Suprapubic skin (tissue), 4 donors: Measurements from ENCODE around the gene NEDD9.

Experiments
- CTCF ChIP-seq, 2 donors: fragments of 200-600 bp in 1 of 2; fragments of 450-650 bp in 1 of 2; sonication (generic) in 1 of 2; IDR thresholded peaks; one replicate each; pipeline ENCODE4 v1.5.1; 2016 to 2019; ENCODE audit warnings: antibody characterized with exemption in 2 of 2, mild to moderate bottlenecking in 1 of 2, moderate library complexity in 1 of 2
- EP300 ChIP-seq: sonication (generic); formaldehyde crosslinking; IDR thresholded peaks from one replicate; pipeline ENCODE4 v1.6.1; 2017; ENCODE audit warnings: antibody characterized with exemption
- POLR2A ChIP-seq, 2 donors: fragments of 450-650 bp; IDR thresholded peaks; one replicate each; pipeline ENCODE4 v1.6.1; 2017; ENCODE audit warnings: antibody characterized with exemption in 2 of 2, mild to moderate bottlenecking in 2 of 2, moderate library complexity in 2 of 2
- POLR2AphosphoS5 ChIP-seq, 3 donors: sonication (generic); formaldehyde crosslinking; IDR thresholded peaks; one replicate each; pipeline ENCODE4 v1.6.1; 2017; ENCODE audit warnings: antibody characterized with exemption in 3 of 3

GRCh38 chr6:11189865-11190624, 42.4 kb downstream of the NEDD9 start:
- TF ChIP-seq CTCF (IDR thresholded peaks at IDR 0.05): no peak
- no peak for TF ChIP-seq POLR2AphosphoS5 (IDR thresholded peaks at IDR 0.05)
- no peak for TF ChIP-seq EP300
- no peak for TF ChIP-seq POLR2A (IDR thresholded peaks at IDR 0.05)
